Breast epithelium (tissue), 3 donors: ENCODE results near the gene C7.

Experiments used
- POLR2A ChIP-seq: fragments of 450-650 bp; IDR thresholded peaks from one replicate; pipeline ENCODE4 v1.6.1; 2016; ENCODE audit warnings: antibody characterized with exemption, mild to moderate bottlenecking, moderate library complexity
- POLR2AphosphoS5 ChIP-seq, 3 donors: sonication (generic); formaldehyde crosslinking; IDR thresholded peaks; one replicate each; pipeline ENCODE4 v1.6.1; 2017; ENCODE audit warnings: antibody characterized with exemption in 3 of 3
- TF ChIP-seq, protein P1 (sequence below), 3 donors: fragments of 450-650 bp; IDR thresholded peaks; one replicate each; pipeline ENCODE4 v1.5.1; 2016 to 2017; ENCODE audit warnings: antibody characterized with exemption in 3 of 3, mild to moderate bottlenecking in 3 of 3, moderate library complexity in 3 of 3

DNA sequence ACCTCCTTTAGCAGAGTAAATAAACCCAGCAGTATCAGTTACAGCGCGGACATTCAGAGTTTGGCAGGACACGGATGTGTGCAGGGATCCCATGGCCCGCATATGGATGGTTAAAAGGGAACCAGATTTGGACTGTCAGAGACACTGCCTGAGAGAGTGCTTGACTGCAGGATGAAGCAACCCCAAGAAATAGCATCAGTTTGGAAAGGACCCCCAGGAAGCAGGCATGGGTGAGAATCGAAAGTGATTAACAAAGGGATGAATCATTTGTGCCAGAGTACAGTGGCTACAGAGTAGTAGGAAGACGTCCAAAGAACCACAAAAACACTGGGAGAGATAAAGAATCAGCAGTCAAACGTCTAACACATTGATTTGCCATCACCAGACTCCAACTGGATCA, 5.5 kb downstream of the C7 start:
- TF ChIP-seq, protein P1, sequence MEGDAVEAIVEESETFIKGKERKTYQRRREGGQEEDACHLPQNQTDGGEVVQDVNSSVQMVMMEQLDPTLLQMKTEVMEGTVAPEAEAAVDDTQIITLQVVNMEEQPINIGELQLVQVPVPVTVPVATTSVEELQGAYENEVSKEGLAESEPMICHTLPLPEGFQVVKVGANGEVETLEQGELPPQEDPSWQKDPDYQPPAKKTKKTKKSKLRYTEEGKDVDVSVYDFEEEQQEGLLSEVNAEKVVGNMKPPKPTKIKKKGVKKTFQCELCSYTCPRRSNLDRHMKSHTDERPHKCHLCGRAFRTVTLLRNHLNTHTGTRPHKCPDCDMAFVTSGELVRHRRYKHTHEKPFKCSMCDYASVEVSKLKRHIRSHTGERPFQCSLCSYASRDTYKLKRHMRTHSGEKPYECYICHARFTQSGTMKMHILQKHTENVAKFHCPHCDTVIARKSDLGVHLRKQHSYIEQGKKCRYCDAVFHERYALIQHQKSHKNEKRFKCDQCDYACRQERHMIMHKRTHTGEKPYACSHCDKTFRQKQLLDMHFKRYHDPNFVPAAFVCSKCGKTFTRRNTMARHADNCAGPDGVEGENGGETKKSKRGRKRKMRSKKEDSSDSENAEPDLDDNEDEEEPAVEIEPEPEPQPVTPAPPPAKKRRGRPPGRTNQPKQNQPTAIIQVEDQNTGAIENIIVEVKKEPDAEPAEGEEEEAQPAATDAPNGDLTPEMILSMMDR (IDR thresholded peaks at IDR 0.05) = no peak
- TF ChIP-seq POLR2A (no peak), POLR2AphosphoS5 (IDR thresholded peaks at IDR 0.05) (no peak)
